ENCODE data around the gene FZD4.

- no peak for TF ChIP-seq POLR2A (IDR thresholded peaks at IDR 0.05)
- TF ChIP-seq CTCF (IDR thresholded peaks at IDR 0.05): no peak
Measured at GRCh38 chr11:86926975-86927374, 28.2 kb downstream of the FZD4 start.

All from ovary (tissue), 3 donors.